GM19467 (cell line): ENCODE results near the gene TM2D3.
"Not testable (repeated sequence)": the region's sequence is repeated elsewhere in the genome, so short reads cannot be mapped to it uniquely, and the experiment has no call there.

ENCODE experiments used
- ATAC-seq: cut with Tn5 transposase; IDR thresholded peaks from one replicate; pipeline ENCODE4 v1.9.1; 2021; ENCODE audit warnings: mild to moderate bottlenecking, moderate library complexity; ENCODE audit not compliant: unreplicated experiment

Gene TM2D3

GRCh38 chr15:101657968-101658784 lies 6.0 kb upstream of the TM2D3 start:
- ATAC-seq = no peak

GRCh38 chr15:101657171-101657570 lies 5.0 kb upstream of the TM2D3 start:
- no peak for ATAC-seq

- ATAC-seq = not testable (repeated sequence)
These were observed 2.6 kb upstream of the TM2D3 start for GRCh38 chr15:101654624-101655337.

- ATAC-seq = no peak
These were observed 2.0 kb upstream of the TM2D3 start for GRCh38 chr15:101654171-101654570.

- ATAC-seq = no peak
These were observed 727 bp upstream of the TM2D3 start for GRCh38 chr15:101652786-101653430.

- peak; percentile 42 for ATAC-seq
These were observed 555 bp downstream of the TM2D3 start for GRCh38 chr15:101651554-101652097.

GRCh38 chr15:101650145-101650544 lies 2.0 kb downstream of the TM2D3 start:
- no peak for ATAC-seq

- ATAC-seq = no peak
These were observed 3.8 kb downstream of the TM2D3 start for GRCh38 chr15:101648356-101648755.

- no peak for ATAC-seq
These were observed 4.9 kb downstream of the TM2D3 start for GRCh38 chr15:101647251-101647650.

- ATAC-seq = no peak
These were observed 5.5 kb downstream of the TM2D3 start for GRCh38 chr15:101646672-101647071.

- ATAC-seq = no peak
These were observed 9.8 kb downstream of the TM2D3 start for GRCh38 chr15:101642361-101642760.

GRCh38 chr15:101641894-101642293 lies 10.3 kb downstream of the TM2D3 start:
- ATAC-seq = no peak

- no peak for ATAC-seq
These were observed 10.9 kb downstream of the TM2D3 start for GRCh38 chr15:101641129-101641764.

GRCh38 chr15:101639667-101640066 lies 12.5 kb downstream of the TM2D3 start:
- ATAC-seq = no peak

GRCh38 chr15:101637919-101638318 lies 14.3 kb downstream of the TM2D3 start:
- ATAC-seq = no peak

GRCh38 chr15:101637516-101637915 lies 14.7 kb downstream of the TM2D3 start:
- ATAC-seq = no peak

- no peak for ATAC-seq
These were observed 15.1 kb downstream of the TM2D3 start for GRCh38 chr15:101637038-101637437.

- ATAC-seq = no peak
These were observed 16.0 kb downstream of the TM2D3 start for GRCh38 chr15:101635944-101636727.

GRCh38 chr15:101633356-101633755 lies 18.8 kb downstream of the TM2D3 start:
- ATAC-seq = no peak

- ATAC-seq = not testable (repeated sequence)
These were observed 25.5 kb downstream of the TM2D3 start for GRCh38 chr15:101626729-101627128.
